GM12878 (cell line): ENCODE measurements around the gene IGLL5. TPM values are rescaled to one million over a fixed set of nuclear protein-coding genes. Genes with fewer than 3 reads are reported as not detected.
A peak's percentile ranks its signal among the peaks of the same experiment; 100 is the strongest.

Experiments
- BCL11A ChIP-seq: IDR thresholded peaks from 2 replicates; pipeline ENCODE4 v1.6.1; 2011; ENCODE audit warnings: low read depth, low read length
- BCLAF1 ChIP-seq: fragments of 450-650 bp; IDR thresholded peaks from 2 replicates; pipeline ENCODE4 v1.6.1; 2017; ENCODE audit warnings: antibody characterized with exemption, mild to moderate bottlenecking, moderate library complexity
- BMI1 ChIP-seq: fragments of 450-650 bp; IDR thresholded peaks from 2 replicates; pipeline ENCODE4 v1.6.1; 2016; ENCODE audit warnings: mild to moderate bottlenecking, moderate library complexity, borderline replicate concordance
- CBFB ChIP-seq: IDR thresholded peaks from 2 replicates; pipeline ENCODE4 v1.6.1; 2016; ENCODE audit warnings: antibody characterized with exemption, low read depth
- CEBPB ChIP-seq, 2 experiments: fragments of 150-350 bp in 1 of 2; IDR thresholded peaks; 2 replicates each; pipeline ENCODE4 v1.6.1; 2012 to 2014; ENCODE audit warnings: low read depth in 2 of 2, low read length in 2 of 2, borderline replicate concordance in 1 of 2, inconsistent platforms in 1 of 2
- CHD2 ChIP-seq: IDR thresholded peaks from 2 replicates; pipeline ENCODE4 v1.6.1; 2011; ENCODE audit warnings: low read depth, low read length, improper control_type of control experiment, borderline replicate concordance
- EED ChIP-seq: sonication (generic); IDR thresholded peaks from 2 replicates; pipeline ENCODE4 v1.6.1; 2016; ENCODE audit warnings: antibody characterized with exemption, low read depth
- FOXM1 ChIP-seq: IDR thresholded peaks from 2 replicates; pipeline ENCODE4 v1.6.1; 2012; ENCODE audit warnings: low read depth, mild to moderate bottlenecking, inconsistent platforms, low read length, moderate library complexity
- JUNB ChIP-seq: IDR thresholded peaks from 2 replicates; pipeline ENCODE4 v1.6.1; 2016; ENCODE audit warnings: antibody characterized with exemption, mild to moderate bottlenecking
- LARP7 ChIP-seq: fragments of 450-650 bp; IDR thresholded peaks from 2 replicates; pipeline ENCODE4 v1.6.1; 2017; ENCODE audit warnings: mild to moderate bottlenecking
- MAX ChIP-seq: IDR thresholded peaks from 2 replicates; pipeline ENCODE4 v1.6.1; 2012; ENCODE audit warnings: low read depth, low read length, improper control_type of control experiment
- MLLT1 ChIP-seq: fragments of 450-650 bp; IDR thresholded peaks from 2 replicates; pipeline ENCODE4 v1.6.1; 2016; ENCODE audit warnings: mild to moderate bottlenecking
- MTA3 ChIP-seq: IDR thresholded peaks from 2 replicates; pipeline ENCODE4 v1.6.1; 2012; ENCODE audit warnings: low read length, inconsistent platforms, borderline replicate concordance
- NR2C1 ChIP-seq: fragments of 450-650 bp; IDR thresholded peaks from 2 replicates; pipeline ENCODE4 v1.6.1; 2017; ENCODE audit warnings: antibody characterized with exemption, mild to moderate bottlenecking, moderate library complexity
- PAX5 ChIP-seq: IDR thresholded peaks from 2 replicates; pipeline ENCODE4 v1.6.1; 2011; ENCODE audit warnings: low read depth, low read length, borderline replicate concordance
- POLR2AphosphoS5 ChIP-seq: IDR thresholded peaks from 2 replicates; pipeline ENCODE4 v1.6.1; 2011; ENCODE audit warnings: mild to moderate bottlenecking, low read length, inconsistent platforms
- POU2F2 ChIP-seq: IDR thresholded peaks from 3 replicates; pipeline ENCODE4 v1.6.1; 2011; ENCODE audit warnings: low read depth, mild to moderate bottlenecking, low read length, borderline replicate concordance
- RUNX3 ChIP-seq: IDR thresholded peaks from 2 replicates; pipeline ENCODE4 v1.6.1; 2012; ENCODE audit warnings: low read length, inconsistent platforms
- SMC3 ChIP-seq: IDR thresholded peaks from 2 replicates; pipeline ENCODE4 v1.6.1; 2011; ENCODE audit warnings: low read length, improper control_type of control experiment, borderline replicate concordance
- SUZ12 ChIP-seq: fragments of 200-600 bp; sonication (generic); IDR thresholded peaks from one replicate; pipeline ENCODE4 v1.6.1; 2018; ENCODE audit warnings: antibody characterized with exemption, mild to moderate bottlenecking; ENCODE audit not compliant: unreplicated experiment
- YY1 ChIP-seq: IDR thresholded peaks from 2 replicates; pipeline ENCODE4 v1.6.1; 2011; ENCODE audit warnings: low read depth, mild to moderate bottlenecking, low read length
- ZBED1 ChIP-seq: IDR thresholded peaks from 2 replicates; pipeline ENCODE4 v1.6.1; 2016; ENCODE audit warnings: borderline replicate concordance
- polyA plus RNA-seq, 11 experiments: library from polyadenylated mRNA; depleted of rRNA in 4 of 11; unstranded in 6 of 11; stranded (reverse) in 5 of 11; fragments of >200 nt; fragmentation: Nextera tagmentation in 4 of 11; fragmentation: Illumina TruSeq in 1 of 11; extraction: Ambion mirVana in 4 of 11; extraction: Trizol in 1 of 11; gene quantifications; 1 replicate in 1 of 11; 2 replicates in 10 of 11; pipeline versions ENCODE4 v1.2.1 to v1.2.3, GENCODE V29; 2011 to 2016; ENCODE audit warnings: inconsistent platforms in 2 of 11, missing spikeins in 2 of 11, low read depth in 1 of 11
- total RNA-seq, 4 experiments: library from RNA; depleted of rRNA in 3 of 4; stranded (reverse); fragments of >200 nt in 3 of 4; fragmentation: Illumina TruSeq in 1 of 4; extraction: Trizol in 1 of 4; gene quantifications; 2 replicates each; pipeline versions ENCODE4 v1.2.1 to v1.2.3, GENCODE V29; 2013 to 2021
- TF ChIP-seq, protein P1 (sequence below): fragments of 450-650 bp; IDR thresholded peaks from 2 replicates; pipeline ENCODE4 v1.6.1; 2017; ENCODE audit warnings: mild to moderate bottlenecking, moderate library complexity

The IGLL5 gene
- total and polyA plus RNA-seq, 10 of the 15 experiments (the other 5 are each of a cell fraction or from before 2014, with no cell fraction given): not detected

GRCh38 chr22:22901578-22902218, 14.1 kb downstream of the IGLL5 start (continued):
- TF ChIP-seq MLLT1 (peak; percentile 92), CEBPB (IDR thresholded peaks at IDR 0.05; ENCODE audit: borderline replicate concordance in 1 of 2, low read depth in 2 of 2, low read length in 2 of 2) (peak in 1 of 2 experiments; percentile 17; a peak in 1 of 4 replicates), EED (peak; percentile 89), SMC3 (0 out of 2 replicates have a peak, but pooled peaks have one; percentile 18), RUNX3 (peak; percentile 41; the same call in 1 of the 2 replicates), ZBED1 (peak; percentile 99), FOXM1 (0 out of 2 replicates have a peak, but pooled peaks have one; percentile 42), CBFB (peak; percentile 79; the same call in 1 of the 2 replicates), LARP7 (peak; percentile 39; the same call in 1 of the 2 replicates), CHD2 (no peak; the same call in 1 of the 2 replicates), MTA3 (peak; percentile 100), PAX5 (peak; percentile 82), BCLAF1 (peak; percentile 12; the same call in 1 of the 2 replicates), MAX (no peak), BCL11A (peak; percentile 83), NR2C1 (no peak), POU2F2 (peak; percentile 75), YY1 (no peak; the same call in 1 of the 2 replicates), JUNB (no peak), BMI1 (peak; percentile 65), POLR2AphosphoS5 (peak; percentile 92), SUZ12 (no peak)
- TF ChIP-seq, protein P1, sequence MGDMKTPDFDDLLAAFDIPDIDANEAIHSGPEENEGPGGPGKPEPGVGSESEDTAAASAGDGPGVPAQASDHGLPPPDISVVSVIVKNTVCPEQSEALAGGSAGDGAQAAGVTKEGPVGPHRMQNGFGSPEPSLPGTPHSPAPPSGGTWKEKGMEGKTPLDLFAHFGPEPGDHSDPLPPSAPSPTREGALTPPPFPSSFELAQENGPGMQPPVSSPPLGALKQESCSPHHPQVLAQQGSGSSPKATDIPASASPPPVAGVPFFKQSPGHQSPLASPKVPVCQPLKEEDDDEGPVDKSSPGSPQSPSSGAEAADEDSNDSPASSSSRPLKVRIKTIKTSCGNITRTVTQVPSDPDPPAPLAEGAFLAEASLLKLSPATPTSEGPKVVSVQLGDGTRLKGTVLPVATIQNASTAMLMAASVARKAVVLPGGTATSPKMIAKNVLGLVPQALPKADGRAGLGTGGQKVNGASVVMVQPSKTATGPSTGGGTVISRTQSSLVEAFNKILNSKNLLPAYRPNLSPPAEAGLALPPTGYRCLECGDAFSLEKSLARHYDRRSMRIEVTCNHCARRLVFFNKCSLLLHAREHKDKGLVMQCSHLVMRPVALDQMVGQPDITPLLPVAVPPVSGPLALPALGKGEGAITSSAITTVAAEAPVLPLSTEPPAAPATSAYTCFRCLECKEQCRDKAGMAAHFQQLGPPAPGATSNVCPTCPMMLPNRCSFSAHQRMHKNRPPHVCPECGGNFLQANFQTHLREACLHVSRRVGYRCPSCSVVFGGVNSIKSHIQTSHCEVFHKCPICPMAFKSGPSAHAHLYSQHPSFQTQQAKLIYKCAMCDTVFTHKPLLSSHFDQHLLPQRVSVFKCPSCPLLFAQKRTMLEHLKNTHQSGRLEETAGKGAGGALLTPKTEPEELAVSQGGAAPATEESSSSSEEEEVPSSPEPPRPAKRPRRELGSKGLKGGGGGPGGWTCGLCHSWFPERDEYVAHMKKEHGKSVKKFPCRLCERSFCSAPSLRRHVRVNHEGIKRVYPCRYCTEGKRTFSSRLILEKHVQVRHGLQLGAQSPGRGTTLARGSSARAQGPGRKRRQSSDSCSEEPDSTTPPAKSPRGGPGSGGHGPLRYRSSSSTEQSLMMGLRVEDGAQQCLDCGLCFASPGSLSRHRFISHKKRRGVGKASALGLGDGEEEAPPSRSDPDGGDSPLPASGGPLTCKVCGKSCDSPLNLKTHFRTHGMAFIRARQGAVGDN: peak; percentile 58
